Ectodermal cell (in vitro differentiated cells): ENCODE data around the gene PACRGL.
"Not testable (repeated sequence)": the region's sequence is repeated elsewhere in the genome, so short reads cannot be mapped to it uniquely, and the experiment has no call there.

Source experiments
- H3K27ac ChIP-seq: 2 replicates; pipeline ENCODE4 v1.7.0; 2013; ENCODE audit warnings: mild to moderate bottlenecking, low read depth, low read length; ENCODE audit not compliant: insufficient read depth, poor library complexity, severe bottlenecking
- H3K27me3 ChIP-seq: 2 replicates; pipeline ENCODE4 v1.7.0; 2013; ENCODE audit warnings: mild to moderate bottlenecking, low read length; ENCODE audit not compliant: insufficient read depth, control insufficient read depth, poor library complexity, severe bottlenecking
- H3K36me3 ChIP-seq: one replicate; pipeline ENCODE4 v1.7.0; 2013; ENCODE audit warnings: low read length; ENCODE audit not compliant: control insufficient read depth, insufficient read depth
- H3K4me1 ChIP-seq: one replicate; pipeline ENCODE4 v1.7.0; 2013; ENCODE audit warnings: low read length; ENCODE audit not compliant: control insufficient read depth, insufficient read depth
- H3K4me3 ChIP-seq: 2 replicates; pipeline ENCODE4 v1.7.0; 2013; ENCODE audit warnings: low read depth, low read length, control low read depth; ENCODE audit not compliant: insufficient read depth
- H3K9me3 ChIP-seq: 2 replicates; pipeline ENCODE4 v1.7.0; 2013; ENCODE audit warnings: mild to moderate bottlenecking, low read length, moderate library complexity; ENCODE audit not compliant: control insufficient read depth
- WGBS, 2 experiments: methylation state at CpG; one replicate each; pipeline ENCODE4 v1.1.7; 2013; ENCODE audit warnings: missing lambda C conversion rate in 2 of 2; 5-methylcytosine and 5-hydroxymethylcytosine counted together

PACRGL gene

GRCh38 chr4:20711335-20711734, 11.1 kb downstream of the PACRGL start:
- Histone ChIP-seq H3K36me3 (peaks cover 25% of the 10 kb centered on the region), H3K27me3 (no peaks in the 10 kb centered on the region), H3K4me3 (no peak overlapping the region), H3K27ac (no peak overlapping the region), H3K9me3 (no peaks in the 10 kb centered on the region), H3K4me1 (no peaks in the 10 kb centered on the region)
- 96 to 99% methylated on average over 2 of the region's 2 CpGs for WGBS, 2 experiments

GRCh38 chr4:20723019-20723418, 22.8 kb downstream of the PACRGL start:
- Histone ChIP-seq H3K4me1 (no peaks in the 10 kb centered on the region), H3K27me3 (no peaks in the 10 kb centered on the region), H3K27ac (no peak overlapping the region), H3K4me3 (no peak overlapping the region), H3K36me3 (peaks cover 29% of the 10 kb centered on the region), H3K9me3 (no peaks in the 10 kb centered on the region)
- WGBS, 2 experiments = 78 to 82% methylated on average over 3 of the region's 3 CpGs

- H3K4me3 ChIP-seq = no peak overlapping the region
- no peak overlapping the region for H3K27ac ChIP-seq
- no peaks in the 10 kb centered on the region for H3K9me3 ChIP-seq
- H3K36me3 ChIP-seq = peaks cover 29% of the 10 kb centered on the region
- no peaks in the 10 kb centered on the region for H3K4me1 ChIP-seq
- no peaks in the 10 kb centered on the region for H3K27me3 ChIP-seq
- WGBS, 2 experiments = 88 to 90% methylated on average over 3 of the region's 3 CpGs
Measured at GRCh38 chr4:20723463-20723862, 23.2 kb downstream of the PACRGL start.

DNA sequence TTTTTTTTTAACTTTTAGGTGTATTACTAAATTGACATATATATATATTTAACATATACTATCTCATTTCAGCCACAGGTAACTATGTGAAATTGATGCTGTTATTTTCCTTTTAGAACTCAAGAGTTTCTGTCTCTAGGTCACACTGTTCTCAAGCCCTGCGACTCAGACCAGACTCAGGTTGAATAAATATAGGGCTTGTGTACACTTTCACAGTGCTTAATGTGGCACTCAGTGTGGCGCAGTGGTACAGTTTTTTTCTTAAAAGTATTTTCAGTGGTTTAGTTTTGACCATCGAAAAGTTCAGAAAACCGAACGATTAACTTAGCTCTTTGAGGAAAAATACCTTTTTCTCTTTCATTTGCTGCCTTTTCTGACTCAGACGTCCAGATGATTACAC, 24.7 kb downstream of the PACRGL start:
- WGBS, 2 experiments = 68 to 75% methylated on average over 6 of the region's 6 CpGs

GRCh38 chr4:20735931-20736330, 35.7 kb downstream of the PACRGL start:
- WGBS, 2 experiments = no CpG with 5 or more reads among the region's 1 CpG
- H3K27ac ChIP-seq = no peak overlapping the region
- peaks cover 5% of the 10 kb centered on the region for H3K9me3 ChIP-seq
- H3K4me3 ChIP-seq = no peak overlapping the region
- peaks cover 35% of the 10 kb centered on the region for H3K36me3 ChIP-seq
- H3K4me1 ChIP-seq = no peaks in the 10 kb centered on the region
- H3K27me3 ChIP-seq = no peaks in the 10 kb centered on the region

More for the DNA sequence above, 24.7 kb downstream of the PACRGL start:
- Histone ChIP-seq H3K4me3 (no peak overlapping the region), H3K4me1 (no peaks in the 10 kb centered on the region), H3K27me3 (no peaks in the 10 kb centered on the region), H3K27ac (no peak overlapping the region), H3K36me3 (peaks cover 29% of the 10 kb centered on the region), H3K9me3 (no peaks in the 10 kb centered on the region)

GRCh38 chr4:20746000-20746399, 45.7 kb downstream of the PACRGL start:
- not testable (repeated sequence) for H3K4me3 ChIP-seq, H3K27me3 ChIP-seq, H3K4me1 ChIP-seq, H3K36me3 ChIP-seq, H3K27ac ChIP-seq, H3K9me3 ChIP-seq
- 88 to 90% methylated on average over 4 of the region's 4 CpGs for WGBS, 2 experiments

DNA sequence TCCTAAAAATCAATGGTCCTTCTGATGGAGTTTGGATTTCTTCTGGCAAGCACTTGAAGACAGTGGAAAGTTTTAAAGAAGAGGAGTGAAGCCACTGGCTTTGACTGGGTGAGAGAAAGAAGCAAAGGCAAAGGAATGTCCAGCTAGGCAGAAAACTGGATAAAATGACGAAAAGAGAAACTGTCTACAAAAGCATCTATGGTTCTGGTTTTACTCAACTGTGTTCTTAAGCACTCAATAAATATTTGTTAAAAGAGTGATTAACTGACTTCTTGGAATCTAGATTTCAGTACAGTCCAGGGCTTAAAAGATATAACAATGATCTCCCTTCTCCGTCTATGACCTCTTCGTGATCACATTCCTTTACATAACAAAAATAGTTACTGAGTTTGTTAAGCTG, 52.4 kb downstream of the PACRGL start:
- no peaks in the 10 kb centered on the region for H3K4me1 ChIP-seq
- no peaks in the 10 kb centered on the region for H3K9me3 ChIP-seq
- H3K27me3 ChIP-seq = no peaks in the 10 kb centered on the region
- no peak overlapping the region for H3K27ac ChIP-seq
- 100% methylated on average over 1 of the region's 3 CpGs for WGBS, 2 experiments
- no peaks in the 10 kb centered on the region for H3K36me3 ChIP-seq
- H3K4me3 ChIP-seq = no peak overlapping the region

DNA sequence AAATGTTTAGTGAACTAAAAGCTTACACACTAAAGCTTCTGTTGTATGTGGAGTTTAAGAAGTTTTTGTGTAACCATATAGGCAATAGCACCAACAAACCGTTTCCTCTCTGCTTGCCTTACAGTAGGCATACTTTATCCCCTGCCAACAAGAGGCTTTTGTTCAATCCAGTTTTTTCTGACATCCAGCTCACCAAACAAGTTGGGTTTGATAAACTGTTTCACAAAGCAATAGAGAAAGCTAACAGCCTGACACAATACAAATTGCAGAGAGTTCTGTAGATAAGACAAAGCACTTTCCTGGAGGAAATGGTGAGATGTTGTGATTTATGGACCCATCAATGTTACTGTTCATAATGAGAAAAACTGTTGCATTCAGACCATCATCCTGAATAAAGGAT, 53.8 kb downstream of the PACRGL start:
- H3K9me3 ChIP-seq = no peaks in the 10 kb centered on the region
- 95 to 100% methylated on average over 1 of the region's 1 CpG for WGBS, 2 experiments
- H3K27ac ChIP-seq = no peak overlapping the region
- no peaks in the 10 kb centered on the region for H3K36me3 ChIP-seq
- H3K4me3 ChIP-seq = no peak overlapping the region
- H3K27me3 ChIP-seq = no peaks in the 10 kb centered on the region
- no peaks in the 10 kb centered on the region for H3K4me1 ChIP-seq

DNA sequence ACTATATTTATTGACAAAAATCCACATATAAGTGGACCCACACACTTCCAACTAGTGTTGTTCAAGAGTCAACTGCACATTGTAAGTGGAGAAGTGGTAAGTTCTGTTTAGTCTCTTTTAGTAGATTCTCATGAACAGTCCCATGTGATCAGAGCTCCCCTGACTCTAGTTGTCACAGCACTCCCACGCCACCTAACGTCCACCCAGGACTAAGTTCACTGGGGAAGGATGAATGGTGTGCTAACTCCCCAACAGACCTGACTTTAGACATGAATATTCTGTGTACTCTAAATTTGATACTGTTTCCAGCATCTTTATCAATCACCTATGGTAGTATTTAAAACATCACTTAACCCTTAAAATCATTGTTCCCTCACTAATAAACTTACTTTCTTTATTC, 59.8 kb downstream of the PACRGL start:
- H3K4me3 ChIP-seq = no peak overlapping the region
- no peaks in the 10 kb centered on the region for H3K36me3 ChIP-seq
- WGBS, 2 experiments = 71 to 83% methylated on average over 2 of the region's 2 CpGs
- H3K9me3 ChIP-seq = no peaks in the 10 kb centered on the region
- H3K27me3 ChIP-seq = no peaks in the 10 kb centered on the region
- no peaks in the 10 kb centered on the region for H3K4me1 ChIP-seq
- no peak overlapping the region for H3K27ac ChIP-seq

- H3K27me3 ChIP-seq = no peaks in the 10 kb centered on the region
- H3K36me3 ChIP-seq = no peaks in the 10 kb centered on the region
- no peaks in the 10 kb centered on the region for H3K4me1 ChIP-seq
- H3K9me3 ChIP-seq = no peaks in the 10 kb centered on the region
- no peak overlapping the region for H3K4me3 ChIP-seq
- no peak overlapping the region for H3K27ac ChIP-seq
Measured at GRCh38 chr4:20761382-20761781, 61.1 kb downstream of the PACRGL start.

- H3K36me3 ChIP-seq = no peaks in the 10 kb centered on the region
- H3K4me3 ChIP-seq = no peak overlapping the region
- H3K9me3 ChIP-seq = no peaks in the 10 kb centered on the region
- H3K4me1 ChIP-seq = no peaks in the 10 kb centered on the region
- H3K27ac ChIP-seq = no peak overlapping the region
- 91 to 100% methylated on average over 1 of the region's 1 CpG for WGBS, 2 experiments
- H3K27me3 ChIP-seq = no peaks in the 10 kb centered on the region
Measured at GRCh38 chr4:20761826-20762225, 61.6 kb downstream of the PACRGL start.
